Lower leg skin (tissue), 3 donors: Measurements from ENCODE around the gene TIAM2.

ENCODE experiments used
- CTCF ChIP-seq, 3 donors: fragments of 450-650 bp; IDR thresholded peaks; one replicate each; pipeline ENCODE4 v1.5.1; 2016; ENCODE audit warnings: antibody characterized with exemption in 3 of 3, mild to moderate bottlenecking in 3 of 3, moderate library complexity in 2 of 3
- POLR2A ChIP-seq, 2 donors: fragments of 450-650 bp; IDR thresholded peaks; one replicate each; pipeline ENCODE4 v1.6.1; 2016 to 2017; ENCODE audit warnings: antibody characterized with exemption in 2 of 2, mild to moderate bottlenecking in 1 of 2, moderate library complexity in 1 of 2

GRCh38 chr6:155022721-155023120, 27.6 kb downstream of the TIAM2 start:
- no peak for TF ChIP-seq CTCF (IDR thresholded peaks at IDR 0.05)
- TF ChIP-seq POLR2A (IDR thresholded peaks at IDR 0.05), result no peak
